Fibroblast of skin of abdomen (primary cell): ENCODE measurements around the gene GGTLC1.
"Not testable (repeated sequence)": the region's sequence is repeated elsewhere in the genome, so short reads cannot be mapped to it uniquely, and the experiment has no call there.

ENCODE experiments used
- DNase-seq: peaks from one replicate; pipeline ENCODE4 v3.0.0-alpha.2; 2013

GGTLC1 gene

GRCh38 chr20:23994001-23994633 lies 5.5 kb upstream of the GGTLC1 start:
- DNase-seq, result not testable (repeated sequence)

- not testable (repeated sequence) for DNase-seq
These were observed 4.9 kb upstream of the GGTLC1 start for GRCh38 chr20:23993440-23993839.

GRCh38 chr20:23990296-23990695 lies 1.7 kb upstream of the GGTLC1 start:
- DNase-seq, result not testable (repeated sequence)

GRCh38 chr20:23988966-23989365 lies 387 bp upstream of the GGTLC1 start:
- DNase-seq, result not testable (repeated sequence)

GRCh38 chr20:23986716-23987115 lies 1.9 kb downstream of the GGTLC1 start:
- DNase-seq, result not testable (repeated sequence)

- DNase-seq, result not testable (repeated sequence)
These were observed 2.3 kb downstream of the GGTLC1 start for GRCh38 chr20:23986310-23986709.

GRCh38 chr20:23985790-23986225 lies 2.8 kb downstream of the GGTLC1 start:
- DNase-seq, result not testable (repeated sequence)

- DNase-seq, result not testable (repeated sequence)
These were observed 3.4 kb downstream of the GGTLC1 start for GRCh38 chr20:23985066-23985789.

- not testable (repeated sequence) for DNase-seq
These were observed 4.0 kb downstream of the GGTLC1 start for GRCh38 chr20:23984476-23985023.

GRCh38 chr20:23982112-23983018 lies 6.2 kb downstream of the GGTLC1 start:
- not testable (repeated sequence) for DNase-seq

GRCh38 chr20:23981526-23981925 lies 7.1 kb downstream of the GGTLC1 start:
- not testable (repeated sequence) for DNase-seq

GRCh38 chr20:23981014-23981413 lies 7.6 kb downstream of the GGTLC1 start:
- not testable (repeated sequence) for DNase-seq

- DNase-seq, result not testable (repeated sequence)
These were observed 8.4 kb downstream of the GGTLC1 start for GRCh38 chr20:23979899-23980811.

GRCh38 chr20:23979380-23979779 lies 9.2 kb downstream of the GGTLC1 start:
- DNase-seq, result not testable (repeated sequence)

GRCh38 chr20:23978457-23978856 lies 10.1 kb downstream of the GGTLC1 start:
- DNase-seq, result not testable (repeated sequence)

GRCh38 chr20:23974966-23975365 lies 13.6 kb downstream of the GGTLC1 start:
- no peak for DNase-seq

- DNase-seq, result no peak
These were observed 17.3 kb downstream of the GGTLC1 start for GRCh38 chr20:23971310-23971709.

GRCh38 chr20:23970049-23970448 lies 18.5 kb downstream of the GGTLC1 start:
- no peak for DNase-seq

GRCh38 chr20:23967616-23967979 lies 21.0 kb downstream of the GGTLC1 start:
- DNase-seq, result no peak

- no peak for DNase-seq
These were observed 21.5 kb downstream of the GGTLC1 start for GRCh38 chr20:23966927-23967615.

GRCh38 chr20:23966298-23966697 lies 22.3 kb downstream of the GGTLC1 start:
- DNase-seq, result no peak
